GM18502 (cell line): ENCODE measurements around the gene AQP7.
"Not testable (repeated sequence)": the region's sequence is repeated elsewhere in the genome, so short reads cannot be mapped to it uniquely, and the experiment has no call there.

Experiments used
- ATAC-seq: cut with Tn5 transposase; IDR thresholded peaks from one replicate; pipeline ENCODE4 v1.9.1; 2021; ENCODE audit warnings: mild to moderate bottlenecking; ENCODE audit not compliant: unreplicated experiment, poor library complexity

The AQP7 gene

GRCh38 chr9:33402371-33402770 lies at the start of gene AQP7:
Gene AQP7, minus strand, starts transcription at chr9:33402568. Its CDS starts 1,306 bp downstream, at chr9:33401262.
- not testable (repeated sequence) for ATAC-seq

GRCh38 chr9:33450621-33451146 lies 48.3 kb upstream of the AQP7 start:
- no peak for ATAC-seq

GRCh38 chr9:33449715-33450114 lies 47.3 kb upstream of the AQP7 start:
- ATAC-seq: no peak

GRCh38 chr9:33447799-33448553 lies 45.6 kb upstream of the AQP7 start:
- peak; percentile 1 for ATAC-seq

- ATAC-seq: peak; percentile 34
Observed at GRCh38 chr9:33446946-33447798, 44.8 kb upstream of the AQP7 start, which contains the start of gene AQP3. Gene AQP3, minus strand, starts transcription at chr9:33447593. Its CDS starts 63 bp downstream, at chr9:33447530.

- peak; percentile 89 for ATAC-seq
Observed at GRCh38 chr9:33446240-33446945, 44.0 kb upstream of the AQP7 start.

GRCh38 chr9:33445389-33446239 lies 43.2 kb upstream of the AQP7 start:
- ATAC-seq: peak; percentile 1

GRCh38 chr9:33443464-33444154 lies 41.2 kb upstream of the AQP7 start:
- ATAC-seq: no peak

- no peak for ATAC-seq
Observed at GRCh38 chr9:33443047-33443446, 40.7 kb upstream of the AQP7 start.

- ATAC-seq: no peak
Observed at GRCh38 chr9:33442125-33442524, 39.8 kb upstream of the AQP7 start.

- no peak for ATAC-seq
Observed at GRCh38 chr9:33440609-33441008, 38.2 kb upstream of the AQP7 start.

GRCh38 chr9:33440204-33440603 lies 37.8 kb upstream of the AQP7 start:
- ATAC-seq: no peak

GRCh38 chr9:33439731-33440130 lies 37.4 kb upstream of the AQP7 start:
- no peak for ATAC-seq

- no peak for ATAC-seq
Observed at GRCh38 chr9:33438926-33439680, 36.7 kb upstream of the AQP7 start.

- no peak for ATAC-seq
Observed at GRCh38 chr9:33437898-33438297, 35.5 kb upstream of the AQP7 start.

GRCh38 chr9:33437205-33437604 lies 34.8 kb upstream of the AQP7 start:
- ATAC-seq: no peak

- no peak for ATAC-seq
Observed at GRCh38 chr9:33436445-33436844, 34.1 kb upstream of the AQP7 start.

GRCh38 chr9:33435821-33436277 lies 33.5 kb upstream of the AQP7 start:
- ATAC-seq: no peak
